Measurements from ENCODE around the gene DMAC1. TPM values are rescaled to one million over a fixed set of nuclear protein-coding genes. Genes with fewer than 3 reads are reported as not detected.

Gene DMAC1
- total and polyA plus RNA-seq, 2 donors (not counting 1 experiment from before 2014, with no cell fraction given) = 9.8 to 25.7 TPM

DNA sequence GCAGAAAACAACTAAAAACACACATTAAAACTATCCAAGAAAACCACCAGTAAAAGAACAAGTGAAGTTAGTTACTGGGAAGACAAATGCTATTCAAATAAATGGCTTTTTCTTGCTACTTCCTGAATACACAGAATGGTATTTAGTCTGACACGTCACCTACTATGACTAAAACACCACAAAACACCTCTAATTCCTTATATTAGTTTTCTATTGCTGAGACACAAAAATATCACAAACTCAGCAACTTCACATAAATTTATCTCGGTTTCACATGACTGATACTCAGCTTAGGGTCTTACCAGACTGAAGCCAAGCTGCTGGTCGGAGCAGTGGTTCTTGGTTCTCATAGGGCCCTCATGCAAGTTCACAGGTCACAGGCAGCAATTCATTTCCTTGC, 5.4 kb downstream of the DMAC1 start:
- H4K20me1 ChIP-seq (ENCODE audit: control insufficient read depth, insufficient read depth, low read length, poor library complexity, severe bottlenecking) = no peaks in the 10 kb centered on the region
- DNase-seq (no peak), ATAC-seq (ENCODE audit: low read depth) (no peak)
- 93% methylated on average over 3 of the region's 3 CpGs for WGBS (ENCODE audit: insufficient coverage)
- Mint-ChIP-seq H3K4me3 (no peak overlapping the region), H3K27me3 (no peaks in the 10 kb centered on the region), H3K4me1 (peaks cover 20% of the 10 kb centered on the region), H3K27ac (no peak overlapping the region), H3K9me3 (ENCODE audit: insufficient read depth) (no peaks in the 10 kb centered on the region)
- H3K4me3 ChIP-seq (ENCODE audit: control extremely low read depth in 1 of 5, extremely low read depth in 1 of 5, insufficient read depth in 1 of 5, low read depth in 2 of 5, low read length in 4 of 5) = no peak overlapping the region
- no peak overlapping the region for H3K9ac ChIP-seq (ENCODE audit: low read length)
- no peak overlapping the region for H2AFZ ChIP-seq (ENCODE audit: insufficient read depth, low read depth, low read length, poor library complexity, severe bottlenecking)
- peaks cover 8 to 9% of the 10 kb centered on the region in 2 donors for H3K4me1 ChIP-seq (ENCODE audit: control insufficient read depth in 2 of 2, insufficient read depth in 2 of 2, low read length in 2 of 2)
- no peaks in the 10 kb centered on the region for H3K9me3 ChIP-seq (ENCODE audit: control extremely low read depth in 1 of 3, control insufficient read depth in 2 of 3, insufficient read depth in 1 of 3, low read length in 2 of 3)
- H3K27me3 ChIP-seq (replicated peaks in 1 of 4; ENCODE audit: control extremely low read depth in 1 of 4, control insufficient read depth in 3 of 4, insufficient read depth in 4 of 4, low read length in 3 of 4) = no peaks in the 10 kb centered on the region
- peaks cover 10% of the 10 kb centered on the region for H3K79me2 ChIP-seq (ENCODE audit: control insufficient read depth, insufficient read depth, low read length)
- ChIA-PET POLR2A (no interaction called here), CTCF (interaction anchor here (0.6 kb wide), 1 partner anchor 15 kb away, joined by 3 read pairs; no protein-coding TSS in a partner anchor)
- H3K36me3 ChIP-seq (replicated peaks in 1 of 2; ENCODE audit: control extremely low read depth in 1 of 2, control insufficient read depth in 1 of 2, extremely low read depth in 1 of 2, insufficient read depth in 2 of 2, low read length in 1 of 2) = peaks cover 0 to 49% of the 10 kb centered on the region in 2 experiments
- TF ChIP-seq EZH2 (IDR thresholded peaks at IDR 0.05; ENCODE audit: borderline replicate concordance, insufficient read depth, low read depth, low read length, poor library complexity, severe bottlenecking) = no peak
- TF ChIP-seq, protein P1, sequence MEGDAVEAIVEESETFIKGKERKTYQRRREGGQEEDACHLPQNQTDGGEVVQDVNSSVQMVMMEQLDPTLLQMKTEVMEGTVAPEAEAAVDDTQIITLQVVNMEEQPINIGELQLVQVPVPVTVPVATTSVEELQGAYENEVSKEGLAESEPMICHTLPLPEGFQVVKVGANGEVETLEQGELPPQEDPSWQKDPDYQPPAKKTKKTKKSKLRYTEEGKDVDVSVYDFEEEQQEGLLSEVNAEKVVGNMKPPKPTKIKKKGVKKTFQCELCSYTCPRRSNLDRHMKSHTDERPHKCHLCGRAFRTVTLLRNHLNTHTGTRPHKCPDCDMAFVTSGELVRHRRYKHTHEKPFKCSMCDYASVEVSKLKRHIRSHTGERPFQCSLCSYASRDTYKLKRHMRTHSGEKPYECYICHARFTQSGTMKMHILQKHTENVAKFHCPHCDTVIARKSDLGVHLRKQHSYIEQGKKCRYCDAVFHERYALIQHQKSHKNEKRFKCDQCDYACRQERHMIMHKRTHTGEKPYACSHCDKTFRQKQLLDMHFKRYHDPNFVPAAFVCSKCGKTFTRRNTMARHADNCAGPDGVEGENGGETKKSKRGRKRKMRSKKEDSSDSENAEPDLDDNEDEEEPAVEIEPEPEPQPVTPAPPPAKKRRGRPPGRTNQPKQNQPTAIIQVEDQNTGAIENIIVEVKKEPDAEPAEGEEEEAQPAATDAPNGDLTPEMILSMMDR (IDR thresholded peaks at IDR 0.05) = no peak
- intact Hi-C loops (cut with micrococcal nuclease) = no loop called here
- no peak overlapping the region for H3K4me2 ChIP-seq (replicated peaks; ENCODE audit: low read depth, low read length, poor library complexity, severe bottlenecking)
- no peak overlapping the region for H3K27ac ChIP-seq (ENCODE audit: low read length in 2 of 2)

DNA sequence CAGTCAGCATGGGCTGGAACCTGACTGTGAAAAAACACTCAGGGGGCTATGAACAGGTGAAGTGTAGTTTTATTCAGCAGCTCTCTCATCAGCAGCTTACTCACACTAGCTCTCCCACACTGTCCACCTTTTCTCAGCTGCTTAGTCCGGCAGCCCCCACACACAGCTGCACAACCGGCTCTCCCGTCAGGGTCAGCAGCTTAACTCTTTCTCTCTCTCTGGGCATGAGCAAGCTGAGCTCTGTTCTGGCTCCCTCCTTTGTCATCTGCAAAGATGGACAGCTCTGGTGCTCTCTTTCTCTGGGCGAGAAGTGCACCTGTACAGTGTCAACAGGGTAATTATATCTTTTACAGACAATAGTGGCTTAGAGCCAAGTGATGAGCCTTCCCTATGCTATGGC, 8.2 kb downstream of the DMAC1 start:
- no peak for ATAC-seq (ENCODE audit: low read depth)
- Histone ChIP-seq H3K9me3 (ENCODE audit: control extremely low read depth in 1 of 3, control insufficient read depth in 2 of 3, insufficient read depth in 1 of 3, low read length in 2 of 3) (no peaks in the 10 kb centered on the region), H3K4me2 (replicated peaks; ENCODE audit: low read depth, low read length, poor library complexity, severe bottlenecking) (no peak overlapping the region), H2AFZ (ENCODE audit: insufficient read depth, low read depth, low read length, poor library complexity, severe bottlenecking) (no peak overlapping the region), H3K36me3 (replicated peaks in 1 of 2; ENCODE audit: control extremely low read depth in 1 of 2, control insufficient read depth in 1 of 2, extremely low read depth in 1 of 2, insufficient read depth in 2 of 2, low read length in 1 of 2) (peaks cover 0 to 38% of the 10 kb centered on the region in 2 experiments), H3K27ac (ENCODE audit: low read length in 2 of 2) (no peak overlapping the region), H3K79me2 (ENCODE audit: control insufficient read depth, insufficient read depth, low read length) (no peaks in the 10 kb centered on the region), H3K9ac (ENCODE audit: low read length) (no peak overlapping the region), H3K27me3 (replicated peaks in 1 of 4; ENCODE audit: control extremely low read depth in 1 of 4, control insufficient read depth in 3 of 4, insufficient read depth in 4 of 4, low read length in 3 of 4) (no peaks in the 10 kb centered on the region), H4K20me1 (ENCODE audit: control insufficient read depth, insufficient read depth, low read length, poor library complexity, severe bottlenecking) (no peaks in the 10 kb centered on the region), H3K4me1 (ENCODE audit: control insufficient read depth in 2 of 2, insufficient read depth in 2 of 2, low read length in 2 of 2) (no peaks in the 10 kb centered on the region), H3K4me3 (ENCODE audit: control extremely low read depth in 1 of 5, extremely low read depth in 1 of 5, insufficient read depth in 1 of 5, low read depth in 2 of 5, low read length in 4 of 5) (no peak overlapping the region)
- no peaks in the 10 kb centered on the region for H3K27me3 Mint-ChIP-seq
- intact Hi-C loops (cut with micrococcal nuclease) = no loop called here
- POLR2A ChIA-PET = no interaction called here
- CTCF ChIA-PET = no interaction called here
- H3K4me3 Mint-ChIP-seq = no peak overlapping the region
- H3K27ac Mint-ChIP-seq = no peak overlapping the region
- H3K4me1 Mint-ChIP-seq = peaks cover 3% of the 10 kb centered on the region
- DNase-seq = no peak
- no peaks in the 10 kb centered on the region for H3K9me3 Mint-ChIP-seq (ENCODE audit: insufficient read depth)
- TF ChIP-seq, protein P1 (IDR thresholded peaks at IDR 0.05) = no peak
- no peak for TF ChIP-seq EZH2 (IDR thresholded peaks at IDR 0.05; ENCODE audit: borderline replicate concordance, insufficient read depth, low read depth, low read length, poor library complexity, severe bottlenecking)
- 100% methylated on average over 3 of the region's 4 CpGs for WGBS (ENCODE audit: insufficient coverage)

Data from B cell (primary cell).